Cardiac fibroblast (primary cell): Measurements from ENCODE around the gene ANKMY2.

Experiments
- DNase-seq, 2 donors: peaks; one replicate each; pipeline versions ENCODE4 v3.0.0 to v3.0.0-alpha.2; 2010; ENCODE audit warnings: low read depth in 2 of 2
- H3K4me3 ChIP-seq, 2 donors: replicated peaks in 1 of 2; 1 replicate in 1 of 2; 2 replicates in 1 of 2; pipeline ENCODE4 v1.5.1; 2011; ENCODE audit warnings: low read depth in 2 of 2, low read length in 2 of 2, mild to moderate bottlenecking in 2 of 2, moderate library complexity in 1 of 2
- CTCF ChIP-seq: IDR thresholded peaks from one replicate; pipeline ENCODE4 v1.5.1; 2011; ENCODE audit warnings: low read depth, mild to moderate bottlenecking, low read length, inconsistent platforms

Gene ANKMY2

DNA sequence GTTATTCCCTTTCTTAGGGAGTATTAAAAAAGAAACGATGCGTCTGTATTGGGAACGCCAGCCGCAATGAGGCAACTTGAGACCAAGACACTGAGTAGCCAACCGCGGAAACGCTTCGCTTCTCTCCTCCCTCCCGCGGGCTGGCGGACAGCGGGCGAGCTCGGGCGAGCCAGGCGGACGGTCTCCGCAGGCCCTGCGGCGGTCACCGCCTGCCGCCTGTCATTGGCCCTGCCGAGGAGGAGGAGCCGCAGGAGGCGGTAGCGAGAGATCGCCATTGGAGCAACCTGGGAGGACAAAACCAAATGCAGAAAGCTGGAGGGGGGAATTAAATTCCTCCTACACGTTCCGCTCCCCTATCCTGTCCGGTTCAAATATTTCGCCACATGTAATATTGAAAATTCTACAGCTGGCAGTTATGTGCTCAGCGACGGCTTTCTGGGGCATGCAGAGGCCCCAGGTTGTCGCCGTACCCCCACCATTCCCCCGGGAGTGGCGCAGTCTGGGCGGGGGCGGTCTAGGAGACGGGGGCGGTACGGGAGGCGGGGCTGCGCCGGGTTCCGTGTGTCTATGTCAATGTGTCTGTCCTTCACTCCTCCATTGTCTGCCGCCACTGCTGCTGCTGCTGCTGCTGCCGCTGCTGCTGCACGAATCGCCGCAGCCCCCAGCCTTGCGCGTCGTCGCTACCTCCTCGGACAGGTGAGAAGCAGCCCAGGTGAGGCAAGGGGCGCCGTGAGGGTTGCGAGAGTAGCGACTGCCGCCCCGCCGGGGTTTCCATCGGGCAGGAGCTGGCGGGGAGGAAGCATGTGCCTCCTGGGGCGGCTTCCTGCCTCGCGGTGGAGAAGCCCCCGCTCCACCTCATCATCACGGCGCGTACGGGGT, at the start of gene ANKMY2, which contains the start of gene BZW2:
Gene ANKMY2, minus strand, starts transcription at position 162 of the 879 bp plus-strand sequence. CDS start 181 bp downstream, outside the sequence.
Gene BZW2, plus strand, starts transcription at position 589 of the 879 bp plus-strand sequence. CDS start 19,263 bp downstream, outside the sequence.
- peak; percentile 97 to 98 for DNase-seq
- H3K4me3 ChIP-seq: peak within 1 kb of the TSS; percentile 93 to 99
- no peak for TF ChIP-seq CTCF

DNA sequence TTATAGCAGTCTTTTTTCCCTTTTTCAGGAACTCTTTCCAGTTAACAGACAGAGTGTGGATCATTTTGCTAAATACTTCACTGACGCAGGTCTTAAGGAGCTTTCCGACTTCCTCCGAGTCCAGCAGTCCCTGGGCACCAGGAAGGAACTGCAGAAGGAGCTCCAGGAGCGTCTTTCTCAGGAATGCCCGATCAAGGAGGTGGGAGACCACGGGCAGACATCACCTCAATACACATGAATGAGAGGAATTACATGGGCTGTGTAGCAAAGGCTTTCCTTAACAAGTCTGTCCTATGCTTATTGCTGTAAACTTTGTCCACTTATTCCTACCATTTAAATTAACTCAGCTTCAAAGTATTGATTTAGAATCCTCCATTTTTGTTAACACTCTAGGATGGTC, 49.3 kb upstream of the ANKMY2 start:
- no peak overlapping the region for H3K4me3 ChIP-seq
- no peak for DNase-seq
- no peak for TF ChIP-seq CTCF

DNA sequence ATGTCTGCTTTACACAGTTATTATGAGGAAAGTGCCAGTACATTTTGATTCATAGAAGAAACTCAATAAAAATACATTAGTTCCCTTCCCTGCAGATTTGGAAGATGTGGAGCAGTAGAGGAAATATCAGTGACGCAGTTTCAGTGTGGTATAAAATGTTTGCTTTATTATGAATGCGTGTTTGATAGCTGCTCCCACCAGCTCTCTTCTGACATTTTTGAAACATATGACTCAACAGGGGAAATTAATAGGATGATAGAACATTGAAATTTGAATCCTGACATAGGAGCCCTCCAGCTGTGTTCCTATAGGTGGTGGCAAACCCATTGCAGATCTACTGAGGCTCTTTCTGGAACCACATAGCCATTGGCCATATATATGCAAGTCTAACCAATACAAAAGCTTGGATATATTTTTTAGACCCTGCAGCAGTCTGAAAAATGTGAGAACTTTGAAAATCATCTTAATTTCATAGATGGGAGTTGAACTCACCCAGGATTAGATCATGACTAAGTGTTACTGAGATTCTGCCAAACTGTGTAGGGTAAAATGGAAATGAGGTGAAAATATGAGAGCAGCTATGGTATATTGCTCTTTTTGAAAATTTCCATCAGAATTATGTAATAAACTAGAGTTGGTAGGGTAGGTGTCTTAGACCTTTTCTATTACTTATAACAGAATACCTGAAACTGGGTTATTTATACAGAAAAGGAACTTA, 48.2 kb upstream of the ANKMY2 start:
- no peak overlapping the region for H3K4me3 ChIP-seq
- no peak for DNase-seq
- TF ChIP-seq CTCF: no peak

DNA sequence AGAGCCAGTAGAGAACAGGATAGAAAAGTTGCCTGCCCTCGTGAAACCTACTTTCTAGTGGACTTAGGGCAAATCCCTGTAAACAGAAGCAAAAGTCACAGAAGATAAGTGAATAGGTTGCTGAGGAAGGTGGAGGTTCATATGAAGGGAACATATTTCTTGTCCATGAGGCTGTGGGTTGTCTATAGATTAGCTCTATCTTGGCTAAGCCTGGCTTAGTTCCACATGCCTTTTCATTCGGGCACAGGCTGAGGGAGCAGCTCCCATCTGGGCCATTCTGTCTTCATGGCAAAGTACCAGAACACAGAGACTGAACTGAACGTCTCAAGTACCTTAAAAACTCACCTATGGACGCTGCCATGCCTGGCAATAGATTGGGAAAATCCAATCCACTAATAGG, 45.7 kb upstream of the ANKMY2 start:
- H3K4me3 ChIP-seq: no peak overlapping the region
- DNase-seq: no peak
- no peak for TF ChIP-seq CTCF

GRCh38 chr7:16688249-16688648, 42.7 kb upstream of the ANKMY2 start:
- TF ChIP-seq CTCF: no peak
- no peak overlapping the region for H3K4me3 ChIP-seq
- DNase-seq: peak in 1 of 2 donors; percentile 33

DNA sequence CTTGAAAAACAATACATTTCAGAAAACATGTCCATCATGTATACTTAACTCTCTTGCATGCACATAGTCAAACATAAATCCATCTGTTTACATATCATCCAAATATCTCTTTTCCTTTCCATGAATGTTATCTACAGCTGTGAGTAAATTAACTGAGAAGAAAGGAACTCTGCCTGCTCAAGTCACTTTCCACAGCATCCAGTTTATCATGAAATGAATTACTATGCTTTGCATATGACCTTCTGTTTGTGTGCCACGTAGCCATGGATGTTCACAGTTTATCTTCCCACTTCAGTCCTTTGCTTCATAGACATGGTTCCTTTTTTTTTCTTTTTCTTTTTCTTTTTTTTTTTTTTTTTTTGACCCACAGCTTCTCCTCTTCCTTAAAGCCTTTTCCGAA, 40.0 kb upstream of the ANKMY2 start:
- no peak overlapping the region for H3K4me3 ChIP-seq
- no peak for DNase-seq
- no peak for TF ChIP-seq CTCF
